IMR-90 (cell line): ENCODE data around the gene DNAJA1. TPM values are rescaled to one million over a fixed set of nuclear protein-coding genes. Genes with fewer than 3 reads are reported as not detected.
"Not testable (repeated sequence)": the region's sequence is repeated elsewhere in the genome, so short reads cannot be mapped to it uniquely, and the experiment has no call there.

ENCODE experiments used
- ATAC-seq: fragments of 200-7000 bp; cut with Tn5 transposase; 2 replicates; pipeline ENCODE4 v1.9.1; 2020; ENCODE audit warnings: low read depth, mild to moderate bottlenecking, moderate library complexity
- BruUV-seq: library from RNA; stranded (reverse); fragments of 400-500 nt; replicated peaks from 2 replicates; lab custom pipeline; 2021; lab: Mats Ljungman, UMichigan
- CTCF ChIA-PET: fragments of 300-600 bp; formaldehyde crosslinking; extraction: SDS; loops from one replicate; lab custom pipeline; 2021; ENCODE audit warnings: antibody characterized with exemption; lab: Yijun Ruan, JAX
- POLR2A ChIA-PET: fragments of 300-600 bp; sonication (Branson Sonifier 250); formaldehyde crosslinking; loops from one replicate; lab custom pipeline; 2022; ENCODE audit warnings: antibody characterized with exemption; ENCODE audit not compliant: unreplicated experiment; lab: Charles Lee
- DNase-seq: peaks from one replicate; pipeline ENCODE4 v3.0.0; 2013
- H2AFZ ChIP-seq: replicated peaks from 2 replicates; pipeline ENCODE3; 2013; ENCODE audit warnings: low read length, mild to moderate bottlenecking; ENCODE audit not compliant: poor library complexity
- H2AK5ac ChIP-seq: 2 replicates; pipeline ENCODE4 v1.6.1; 2013; ENCODE audit warnings: low read depth, low read length, inconsistent platforms
- H2AK9ac ChIP-seq: replicated peaks from 2 replicates; pipeline ENCODE3; 2013; ENCODE audit warnings: mild to moderate bottlenecking, low read depth, low read length, moderate library complexity; ENCODE audit not compliant: poor library complexity
- H2BK120ac ChIP-seq: 2 replicates; pipeline ENCODE4 v1.6.1; 2013; ENCODE audit warnings: low read depth, low read length, inconsistent platforms
- H2BK15ac ChIP-seq: 3 replicates; pipeline ENCODE4 v1.6.1; 2013; ENCODE audit warnings: low read depth, low read length, inconsistent platforms
- H2BK20ac ChIP-seq: 2 replicates; pipeline ENCODE4 v1.6.1; 2013; ENCODE audit warnings: low read depth, mild to moderate bottlenecking, inconsistent platforms, low read length, moderate library complexity
- H2BK5ac ChIP-seq: 2 replicates; pipeline ENCODE4 v1.6.1; 2013; ENCODE audit warnings: mild to moderate bottlenecking, low read depth, low read length, inconsistent platforms; ENCODE audit not compliant: poor library complexity, severe bottlenecking
- H3K14ac ChIP-seq: replicated peaks from 2 replicates; pipeline ENCODE4 v1.6.1; 2013; ENCODE audit warnings: low read depth, low read length, inconsistent platforms
- H3K18ac ChIP-seq: 2 replicates; pipeline ENCODE4 v1.6.1; 2013; ENCODE audit warnings: low read depth, low read length, control low read depth
- H3K23ac ChIP-seq: 2 replicates; pipeline ENCODE4 v1.6.1; 2013; ENCODE audit warnings: low read depth, low read length, inconsistent platforms
- H3K27ac ChIP-seq: 2 replicates; pipeline ENCODE4 v1.5.1; 2013; ENCODE audit warnings: mild to moderate bottlenecking, control low read depth, low read length; ENCODE audit not compliant: insufficient read depth
- H3K27me3 ChIP-seq: 2 replicates; pipeline ENCODE4 v1.6.1; 2013; ENCODE audit warnings: low read length; ENCODE audit not compliant: control insufficient read depth, insufficient read depth
- H3K36me3 ChIP-seq: 2 replicates; pipeline ENCODE4 v1.6.1; 2013; ENCODE audit warnings: low read length, mixed read lengths; ENCODE audit not compliant: control insufficient read depth, insufficient read depth
- H3K4ac ChIP-seq: 2 replicates; pipeline ENCODE4 v1.6.1; 2013; ENCODE audit warnings: low read depth, low read length, inconsistent platforms
- H3K4me1 ChIP-seq: 2 replicates; pipeline ENCODE4 v1.6.1; 2013; ENCODE audit warnings: low read length, mixed read lengths; ENCODE audit not compliant: control insufficient read depth, insufficient read depth
- H3K4me2 ChIP-seq: 2 replicates; pipeline ENCODE4 v1.6.1; 2013; ENCODE audit warnings: low read depth, mild to moderate bottlenecking, control low read depth, low read length, moderate library complexity
- H3K4me3 ChIP-seq: 2 replicates; pipeline ENCODE4 v1.5.1; 2013; ENCODE audit warnings: low read depth, mild to moderate bottlenecking, control low read depth, low read length, moderate library complexity; ENCODE audit not compliant: insufficient read depth
- H3K56ac ChIP-seq: 2 replicates; pipeline ENCODE4 v1.6.1; 2013; ENCODE audit warnings: low read length, inconsistent platforms; ENCODE audit not compliant: insufficient read depth; ENCODE audit errors: extremely low read depth
- H3K79me1 ChIP-seq, 2 experiments: 2 replicates each; pipeline ENCODE4 v1.6.1; 2013; ENCODE audit warnings: low read length in 2 of 2, inconsistent platforms in 1 of 2, low read depth in 1 of 2
- H3K9ac ChIP-seq: 2 replicates; pipeline ENCODE4 v1.6.1; 2013; ENCODE audit warnings: low read depth, low read length, control low read depth
- H3K9me1 ChIP-seq: 2 replicates; pipeline ENCODE4 v1.6.1; 2013; ENCODE audit warnings: low read length, inconsistent platforms; ENCODE audit not compliant: insufficient read depth
- H3K9me3 ChIP-seq: 2 replicates; pipeline ENCODE4 v1.6.1; 2013; ENCODE audit warnings: low read length; ENCODE audit not compliant: control insufficient read depth, insufficient read depth
- H4K20me1 ChIP-seq: 2 replicates; pipeline ENCODE4 v1.6.1; 2013; ENCODE audit warnings: low read length, inconsistent platforms; ENCODE audit not compliant: insufficient read depth
- H4K5ac ChIP-seq: 2 replicates; pipeline ENCODE4 v1.6.1; 2013; ENCODE audit warnings: mild to moderate bottlenecking, low read depth, low read length, control low read depth
- H4K8ac ChIP-seq, 2 experiments: 2 replicates each; pipeline ENCODE4 v1.6.1; 2013; ENCODE audit warnings: low read depth in 2 of 2, low read length in 2 of 2, control low read depth in 1 of 2, inconsistent platforms in 1 of 2
- H4K91ac ChIP-seq: 2 replicates; pipeline ENCODE4 v1.6.1; 2013; ENCODE audit warnings: low read depth, low read length, inconsistent platforms; ENCODE audit not compliant: insufficient read depth
- WGBS, 2 experiments: methylation state at CpG; one replicate each; pipeline versions ENCODE4 v1.1.5 to v1.1.7; 2013; ENCODE audit warnings: missing lambda C conversion rate in 2 of 2; ENCODE audit not compliant: insufficient read length in 1 of 2; ENCODE audit errors: extremely low coverage in 2 of 2; 5-methylcytosine and 5-hydroxymethylcytosine counted together
- dilution Hi-C: fragments of 300-500 bp; cut with HindIII; formaldehyde crosslinking; loops from one replicate; pipeline ENCODE4 v1.14.3; 2018; ENCODE audit warnings: low sequenced_read_pairs; ENCODE audit not compliant: unreplicated experiment
- in situ Hi-C: fragments of 300-500 bp; cut with MboI; formaldehyde crosslinking; loops from 3 replicates; pipeline ENCODE4 v1.14.3; 2019; ENCODE audit warnings: low sequenced_read_pairs, inconsistent platforms, mixed read lengths
- intact Hi-C: fragments of 100-400 bp; cut with micrococcal nuclease; formaldehyde crosslinking; loops from 2 replicates; pipeline ENCODE4 v1.10.0; 2022
- polyA plus RNA-seq, 3 experiments: library from polyadenylated mRNA; depleted of rRNA; stranded (reverse); fragments of >200 nt; gene quantifications; 2 replicates each; pipeline ENCODE4 v1.2.3, GENCODE V29; 2012; ENCODE audit warnings: low replicate concordance in 1 of 3
- total RNA-seq: library from RNA; depleted of rRNA; stranded (reverse); fragments of >200 nt; gene quantifications from 2 replicates; pipeline ENCODE4 v1.2.3, GENCODE V29; 2012; rRNA removed

Gene DNAJA1
- total and polyA plus RNA-seq, 2 of the 4 experiments (the other 2 are of a cell fraction), result 59.5 to 118 TPM

DNA sequence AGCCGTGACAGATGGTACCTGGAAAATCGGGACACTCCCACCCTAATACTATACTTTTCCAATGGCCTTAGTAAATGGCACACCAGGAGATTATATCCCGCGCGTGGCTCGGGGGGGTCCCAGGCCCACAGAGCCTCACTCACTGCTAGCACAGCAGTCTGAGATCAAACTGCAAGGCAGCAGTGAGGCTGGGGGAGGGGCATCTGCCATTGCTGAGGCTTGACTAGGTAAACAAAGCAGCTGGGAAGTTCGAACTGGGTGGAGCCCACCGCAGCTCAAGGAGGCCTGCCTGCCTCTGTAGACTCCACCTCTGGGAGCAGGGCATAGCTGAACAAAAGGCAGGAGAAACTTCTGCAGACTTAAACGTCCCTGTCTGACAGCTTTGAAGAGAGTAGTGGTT is 60.6 kb downstream of the DNAJA1 start:
- H3K4me3 ChIP-seq, POLR2A ChIA-PET, H3K36me3 ChIP-seq, H2BK20ac ChIP-seq, H3K9me3 ChIP-seq, H2BK120ac ChIP-seq, H2BK15ac ChIP-seq, H3K9me1 ChIP-seq, H3K27ac ChIP-seq, intact Hi-C loops, ATAC-seq, BruUV-seq, H3K56ac ChIP-seq, DNase-seq, CTCF ChIA-PET, H3K9ac ChIP-seq, H3K4me2 ChIP-seq, H2AK9ac ChIP-seq, dilution Hi-C loops, H3K27me3 ChIP-seq, H4K8ac ChIP-seq, H2AK5ac ChIP-seq, H3K23ac ChIP-seq, H3K4ac ChIP-seq, H2AFZ ChIP-seq, in situ Hi-C loops, H3K4me1 ChIP-seq, H4K5ac ChIP-seq, H2BK5ac ChIP-seq, H4K20me1 ChIP-seq, H3K18ac ChIP-seq, H3K79me1 ChIP-seq, H3K14ac ChIP-seq, H4K91ac ChIP-seq: not testable (repeated sequence)
- 83% methylated on average over 1 of the region's 9 CpGs; no CpG with 5 or more reads in 1 of the 2 experiments for whole genome bisulfite sequencing, 2 experiments

Other genes with a start within 250 kb of the DNAJA1 start
- not detected in 2 replicates for gene TMEM215, start 241.7 kb upstream of the DNAJA1 start, total RNA-seq
- gene TMEM215, start 241.7 kb upstream of the DNAJA1 start, polyA plus RNA-seq (2012; rRNA removed), result not detected in 2 replicates
- 34.2 and 45.3 TPM in 2 replicates for gene APTX, start 23.6 kb upstream of the DNAJA1 start, total RNA-seq
- gene APTX, start 23.6 kb upstream of the DNAJA1 start, polyA plus RNA-seq (2012; rRNA removed), result 28.0 and 32.6 TPM in 2 replicates
- 36.0 and 37.8 TPM in 2 replicates for gene SMU1, start 51.4 kb downstream of the DNAJA1 start, total RNA-seq
- gene SMU1, start 51.4 kb downstream of the DNAJA1 start, polyA plus RNA-seq (2012; rRNA removed), result 8.6 and 11.1 TPM in 2 replicates
- 8.8 and 11.9 TPM in 2 replicates for gene B4GALT1, start 142.1 kb downstream of the DNAJA1 start, total RNA-seq
- gene B4GALT1, start 142.1 kb downstream of the DNAJA1 start, polyA plus RNA-seq (2012; rRNA removed), result 37.6 and 37.8 TPM in 2 replicates
- gene SPINK4, start 214.9 kb downstream of the DNAJA1 start, total RNA-seq, result not detected in 2 replicates
- not detected in 2 replicates for gene SPINK4, start 214.9 kb downstream of the DNAJA1 start, polyA plus RNA-seq (2012; rRNA removed)
- gene BAG1, start 239.4 kb downstream of the DNAJA1 start, total RNA-seq, result 4.5 and 8.3 TPM in 2 replicates
- 20.4 and 20.9 TPM in 2 replicates for gene BAG1, start 239.4 kb downstream of the DNAJA1 start, polyA plus RNA-seq (2012; rRNA removed)
- 70.6 and 95.5 TPM in 2 replicates for gene CHMP5, start 239.8 kb downstream of the DNAJA1 start, total RNA-seq
- gene CHMP5, start 239.8 kb downstream of the DNAJA1 start, polyA plus RNA-seq (2012; rRNA removed), result 70.2 and 80.8 TPM in 2 replicates